ENCODE results near the gene C6orf136. TPM values are rescaled to one million over a fixed set of nuclear protein-coding genes. Genes with fewer than 3 reads are reported as not detected.

The C6orf136 gene
- total and polyA plus RNA-seq, 9 of the 15 experiments (the other 6 are each of a cell fraction or from before 2014, with no cell fraction given): 14.1 to 63.1 (median 18.4) TPM

DNA sequence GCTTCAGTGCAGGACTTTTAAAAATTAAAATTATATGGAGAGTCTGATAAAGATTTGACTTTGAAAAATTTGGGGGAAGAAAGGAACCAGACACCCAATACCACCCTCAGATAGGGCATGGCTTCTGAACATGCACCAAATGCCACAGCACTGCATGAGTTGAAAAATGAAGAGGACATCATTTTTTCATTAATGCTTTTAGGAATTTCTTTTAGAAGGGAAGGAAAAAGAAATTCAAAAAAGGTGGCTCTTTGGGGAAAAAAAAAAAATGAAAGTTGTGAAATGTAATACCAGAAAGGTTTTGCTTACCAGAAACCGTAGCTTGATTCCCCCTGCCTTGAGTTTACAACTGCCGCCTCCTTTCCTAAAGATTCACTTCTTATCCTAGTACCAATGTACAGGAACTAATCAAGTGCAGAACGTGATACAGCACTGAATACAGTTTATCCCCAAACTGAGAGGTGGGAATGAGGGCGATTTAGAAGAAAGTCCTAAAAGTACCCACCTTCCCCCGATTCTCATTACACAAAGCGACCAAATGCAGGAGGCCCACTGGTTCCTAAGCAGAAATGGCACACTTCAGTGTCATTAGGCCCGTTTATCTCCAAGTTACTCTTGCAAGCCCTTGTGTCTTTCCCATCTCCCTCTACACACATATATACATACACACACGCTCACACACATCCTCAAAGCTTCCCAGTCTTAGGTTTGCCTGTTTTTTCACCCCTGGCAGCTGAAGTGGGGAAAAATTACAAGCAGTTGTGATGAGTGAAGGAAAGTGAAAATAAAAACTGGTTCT lies 32.7 kb upstream of the C6orf136 start (continued):
- TF ChIP-seq, protein P1, sequence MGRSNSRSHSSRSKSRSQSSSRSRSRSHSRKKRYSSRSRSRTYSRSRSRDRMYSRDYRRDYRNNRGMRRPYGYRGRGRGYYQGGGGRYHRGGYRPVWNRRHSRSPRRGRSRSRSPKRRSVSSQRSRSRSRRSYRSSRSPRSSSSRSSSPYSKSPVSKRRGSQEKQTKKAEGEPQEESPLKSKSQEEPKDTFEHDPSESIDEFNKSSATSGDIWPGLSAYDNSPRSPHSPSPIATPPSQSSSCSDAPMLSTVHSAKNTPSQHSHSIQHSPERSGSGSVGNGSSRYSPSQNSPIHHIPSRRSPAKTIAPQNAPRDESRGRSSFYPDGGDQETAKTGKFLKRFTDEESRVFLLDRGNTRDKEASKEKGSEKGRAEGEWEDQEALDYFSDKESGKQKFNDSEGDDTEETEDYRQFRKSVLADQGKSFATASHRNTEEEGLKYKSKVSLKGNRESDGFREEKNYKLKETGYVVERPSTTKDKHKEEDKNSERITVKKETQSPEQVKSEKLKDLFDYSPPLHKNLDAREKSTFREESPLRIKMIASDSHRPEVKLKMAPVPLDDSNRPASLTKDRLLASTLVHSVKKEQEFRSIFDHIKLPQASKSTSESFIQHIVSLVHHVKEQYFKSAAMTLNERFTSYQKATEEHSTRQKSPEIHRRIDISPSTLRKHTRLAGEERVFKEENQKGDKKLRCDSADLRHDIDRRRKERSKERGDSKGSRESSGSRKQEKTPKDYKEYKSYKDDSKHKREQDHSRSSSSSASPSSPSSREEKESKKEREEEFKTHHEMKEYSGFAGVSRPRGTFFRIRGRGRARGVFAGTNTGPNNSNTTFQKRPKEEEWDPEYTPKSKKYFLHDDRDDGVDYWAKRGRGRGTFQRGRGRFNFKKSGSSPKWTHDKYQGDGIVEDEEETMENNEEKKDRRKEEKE (IDR thresholded peaks at IDR 0.05; ENCODE audit: borderline replicate concordance in 1 of 2, control insufficient read depth in 1 of 2, low read depth in 2 of 2, low read length in 1 of 2): 0 out of 4 replicates have a peak, but pooled peaks of 1 of the 2 experiments have one; percentile 13
- TF ChIP-seq ARID2 (IDR thresholded peaks at IDR 0.05) (peak; percentile 59; the same call in 1 of the 2 replicates), ZNF134 (CRISPR knock-in tag; conservative IDR thresholded peaks at IDR 0.05) (no peak), MXI1 (IDR thresholded peaks at IDR 0.05; ENCODE audit: low read depth, low read length) (no peak), THRAP3 (IDR thresholded peaks at IDR 0.05; ENCODE audit: borderline replicate concordance) (peak; percentile 64; the same call in 1 of the 2 replicates), COPS2 (conservative IDR thresholded peaks at IDR 0.05) (no peak), RBM34 (IDR thresholded peaks at IDR 0.05; ENCODE audit: borderline replicate concordance, insufficient read depth, low read length) (no peak), ZNF354B (CRISPR knock-in tag; IDR thresholded peaks at IDR 0.05) (no peak), KDM1A (IDR thresholded peaks at IDR 0.05) (no peak), CEBPB (tag; IDR thresholded peaks at IDR 0.05) (no peak), ZNF253 (CRISPR knock-in tag; conservative IDR thresholded peaks at IDR 0.05) (no peak), ZNF41 (CRISPR knock-in tag; conservative IDR thresholded peaks at IDR 0.05) (no peak), ILK (tag; IDR thresholded peaks at IDR 0.05; ENCODE audit: borderline replicate concordance, low read depth) (no peak), RBFOX2 (IDR thresholded peaks at IDR 0.05; ENCODE audit: low read depth, low read length) (no peak), ZKSCAN1 (IDR thresholded peaks at IDR 0.05; ENCODE audit: low read depth, low read length) (no peak)
- TF ChIP-seq, protein P2, sequence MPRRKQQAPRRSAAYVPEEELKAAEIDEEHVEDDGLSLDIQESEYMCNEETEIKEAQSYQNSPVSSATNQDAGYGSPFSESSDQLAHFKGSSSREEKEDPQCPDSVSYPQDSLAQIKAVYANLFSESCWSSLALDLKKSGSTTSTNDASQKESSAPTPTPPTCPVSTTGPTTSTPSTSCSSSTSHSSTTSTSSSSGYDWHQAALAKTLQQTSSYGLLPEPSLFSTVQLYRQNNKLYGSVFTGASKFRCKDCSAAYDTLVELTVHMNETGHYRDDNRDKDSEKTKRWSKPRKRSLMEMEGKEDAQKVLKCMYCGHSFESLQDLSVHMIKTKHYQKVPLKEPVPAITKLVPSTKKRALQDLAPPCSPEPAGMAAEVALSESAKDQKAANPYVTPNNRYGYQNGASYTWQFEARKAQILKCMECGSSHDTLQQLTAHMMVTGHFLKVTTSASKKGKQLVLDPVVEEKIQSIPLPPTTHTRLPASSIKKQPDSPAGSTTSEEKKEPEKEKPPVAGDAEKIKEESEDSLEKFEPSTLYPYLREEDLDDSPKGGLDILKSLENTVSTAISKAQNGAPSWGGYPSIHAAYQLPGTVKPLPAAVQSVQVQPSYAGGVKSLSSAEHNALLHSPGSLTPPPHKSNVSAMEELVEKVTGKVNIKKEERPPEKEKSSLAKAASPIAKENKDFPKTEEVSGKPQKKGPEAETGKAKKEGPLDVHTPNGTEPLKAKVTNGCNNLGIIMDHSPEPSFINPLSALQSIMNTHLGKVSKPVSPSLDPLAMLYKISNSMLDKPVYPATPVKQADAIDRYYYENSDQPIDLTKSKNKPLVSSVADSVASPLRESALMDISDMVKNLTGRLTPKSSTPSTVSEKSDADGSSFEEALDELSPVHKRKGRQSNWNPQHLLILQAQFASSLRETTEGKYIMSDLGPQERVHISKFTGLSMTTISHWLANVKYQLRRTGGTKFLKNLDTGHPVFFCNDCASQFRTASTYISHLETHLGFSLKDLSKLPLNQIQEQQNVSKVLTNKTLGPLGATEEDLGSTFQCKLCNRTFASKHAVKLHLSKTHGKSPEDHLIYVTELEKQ (CRISPR knock-in tag; IDR thresholded peaks at IDR 0.05): no peak
- TF ChIP-seq, protein P3, sequence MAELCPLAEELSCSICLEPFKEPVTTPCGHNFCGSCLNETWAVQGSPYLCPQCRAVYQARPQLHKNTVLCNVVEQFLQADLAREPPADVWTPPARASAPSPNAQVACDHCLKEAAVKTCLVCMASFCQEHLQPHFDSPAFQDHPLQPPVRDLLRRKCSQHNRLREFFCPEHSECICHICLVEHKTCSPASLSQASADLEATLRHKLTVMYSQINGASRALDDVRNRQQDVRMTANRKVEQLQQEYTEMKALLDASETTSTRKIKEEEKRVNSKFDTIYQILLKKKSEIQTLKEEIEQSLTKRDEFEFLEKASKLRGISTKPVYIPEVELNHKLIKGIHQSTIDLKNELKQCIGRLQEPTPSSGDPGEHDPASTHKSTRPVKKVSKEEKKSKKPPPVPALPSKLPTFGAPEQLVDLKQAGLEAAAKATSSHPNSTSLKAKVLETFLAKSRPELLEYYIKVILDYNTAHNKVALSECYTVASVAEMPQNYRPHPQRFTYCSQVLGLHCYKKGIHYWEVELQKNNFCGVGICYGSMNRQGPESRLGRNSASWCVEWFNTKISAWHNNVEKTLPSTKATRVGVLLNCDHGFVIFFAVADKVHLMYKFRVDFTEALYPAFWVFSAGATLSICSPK (IDR thresholded peaks at IDR 0.05; ENCODE audit: borderline replicate concordance): no peak
- TF ChIP-seq, protein P4, sequence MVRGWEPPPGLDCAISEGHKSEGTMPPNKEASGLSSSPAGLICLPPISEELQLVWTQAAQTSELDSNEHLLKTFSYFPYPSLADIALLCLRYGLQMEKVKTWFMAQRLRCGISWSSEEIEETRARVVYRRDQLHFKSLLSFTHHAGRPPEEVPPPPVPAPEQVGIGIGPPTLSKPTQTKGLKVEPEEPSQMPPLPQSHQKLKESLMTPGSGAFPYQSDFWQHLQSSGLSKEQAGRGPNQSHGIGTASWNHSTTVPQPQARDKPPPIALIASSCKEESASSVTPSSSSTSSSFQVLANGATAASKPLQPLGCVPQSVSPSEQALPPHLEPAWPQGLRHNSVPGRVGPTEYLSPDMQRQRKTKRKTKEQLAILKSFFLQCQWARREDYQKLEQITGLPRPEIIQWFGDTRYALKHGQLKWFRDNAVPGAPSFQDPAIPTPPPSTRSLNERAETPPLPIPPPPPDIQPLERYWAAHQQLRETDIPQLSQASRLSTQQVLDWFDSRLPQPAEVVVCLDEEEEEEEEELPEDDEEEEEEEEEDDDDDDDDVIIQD (CRISPR knock-in tag; IDR thresholded peaks at IDR 0.05): no peak

All from K562 (cell line).